GM18861 (cell line): ENCODE measurements around the gene CCNG1.
"Not testable (repeated sequence)": the region's sequence is repeated elsewhere in the genome, so short reads cannot be mapped to it uniquely, and the experiment has no call there.

Experiments used
- ATAC-seq: cut with Tn5 transposase; IDR thresholded peaks from one replicate; pipeline ENCODE4 v1.9.1; 2021; ENCODE audit not compliant: unreplicated experiment

CCNG1 gene

GRCh38 chr5:163440954-163441353 is 3.6 kb downstream of the CCNG1 start:
- no peak for ATAC-seq

DNA sequence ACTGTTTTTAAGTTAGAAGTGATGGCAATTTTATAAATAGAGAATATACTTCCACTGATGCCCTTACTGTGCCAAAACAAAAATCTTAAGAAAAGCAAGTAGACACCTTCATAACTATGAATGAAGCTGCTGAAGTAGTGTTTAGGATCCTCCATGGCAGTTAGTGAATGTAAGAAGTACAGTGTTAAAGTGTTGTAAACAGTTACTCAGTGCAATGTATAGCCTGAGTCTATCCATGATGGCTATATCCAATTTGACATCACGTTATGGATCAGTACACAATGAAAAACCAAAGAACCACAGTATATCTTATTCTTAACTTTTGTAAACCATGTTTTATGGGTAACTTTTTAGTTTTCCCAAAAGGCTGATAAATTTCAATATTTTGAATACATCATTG is 7.1 kb downstream of the CCNG1 start:
- ATAC-seq = no peak

DNA sequence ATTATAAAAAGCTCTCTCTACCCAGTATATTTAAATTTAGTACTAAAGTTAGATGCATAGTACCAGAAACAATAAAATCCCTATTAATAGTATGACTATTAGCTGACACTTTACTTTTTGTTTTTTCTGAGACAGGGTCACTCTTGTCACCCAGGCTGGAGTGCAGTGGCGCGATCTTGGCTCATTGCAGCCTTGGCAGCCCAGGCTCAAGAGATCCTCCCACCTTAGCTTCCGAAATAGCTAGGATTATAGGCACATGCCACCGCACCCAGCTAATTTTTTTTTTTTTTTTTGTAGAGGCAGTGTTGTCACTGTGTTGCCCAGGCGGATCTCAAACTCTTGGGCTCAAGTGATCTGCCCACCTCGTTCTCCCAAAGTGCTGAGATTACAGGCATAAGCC is 8.0 kb downstream of the CCNG1 start:
- ATAC-seq = no peak

- ATAC-seq = no peak
These were observed 9.8 kb downstream of the CCNG1 start for GRCh38 chr5:163447191-163447590.

DNA sequence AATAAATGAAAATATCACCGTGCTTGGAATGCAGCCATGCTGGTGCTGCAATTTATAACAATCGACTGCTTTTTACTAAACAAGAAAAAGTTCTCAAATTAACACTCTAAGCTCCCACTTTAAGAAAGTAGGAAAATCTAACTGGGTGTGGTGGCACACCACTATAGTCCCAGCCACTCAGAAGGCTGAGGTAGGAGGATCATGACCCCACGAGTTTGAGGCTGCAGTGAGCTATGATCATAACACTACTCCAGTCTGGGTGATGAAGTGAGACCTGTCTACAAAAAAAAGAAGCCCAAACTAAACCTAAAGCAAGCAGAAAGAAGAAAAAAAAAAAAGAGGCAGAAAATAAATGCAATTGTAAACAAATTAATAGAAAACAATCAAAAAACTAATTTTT is 10.5 kb downstream of the CCNG1 start:
- ATAC-seq = no peak

DNA sequence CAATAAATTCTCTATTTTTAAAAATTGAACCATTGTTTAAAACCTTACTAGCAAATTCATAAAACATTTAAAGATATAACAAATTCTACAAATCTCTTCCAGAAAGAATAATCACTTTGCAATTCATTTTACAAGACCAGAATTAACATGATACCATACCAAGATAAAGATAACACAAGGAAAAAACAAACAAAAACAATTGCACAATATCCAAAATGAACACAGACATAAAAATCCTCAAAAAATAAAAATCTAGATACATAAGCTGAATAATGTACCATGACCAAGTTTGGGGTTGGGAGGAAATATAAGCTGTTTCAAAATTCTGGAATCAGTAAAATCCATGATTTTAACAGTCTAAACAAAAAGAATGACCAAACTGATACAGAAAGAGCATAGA is 11.1 kb downstream of the CCNG1 start:
- no peak for ATAC-seq

DNA sequence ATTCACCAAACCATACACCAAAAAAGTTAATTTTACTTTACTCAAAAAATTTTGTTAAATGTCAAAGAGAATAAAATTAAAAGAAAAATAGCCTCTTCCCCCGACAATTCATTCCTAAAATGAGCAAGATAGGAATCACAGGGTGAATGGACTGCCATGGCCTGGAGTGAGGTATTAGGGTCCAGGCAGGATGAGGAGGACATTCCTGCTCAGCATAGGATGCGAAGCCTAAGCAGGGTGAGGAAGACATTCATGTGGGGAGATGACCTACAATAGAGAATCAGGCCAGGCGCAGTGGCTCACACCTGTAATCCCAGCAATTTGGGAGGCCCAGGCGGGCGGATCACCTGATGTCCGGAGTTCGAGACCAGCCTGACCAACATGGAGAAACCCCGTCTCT is 14.1 kb downstream of the CCNG1 start:
- ATAC-seq = no peak

DNA sequence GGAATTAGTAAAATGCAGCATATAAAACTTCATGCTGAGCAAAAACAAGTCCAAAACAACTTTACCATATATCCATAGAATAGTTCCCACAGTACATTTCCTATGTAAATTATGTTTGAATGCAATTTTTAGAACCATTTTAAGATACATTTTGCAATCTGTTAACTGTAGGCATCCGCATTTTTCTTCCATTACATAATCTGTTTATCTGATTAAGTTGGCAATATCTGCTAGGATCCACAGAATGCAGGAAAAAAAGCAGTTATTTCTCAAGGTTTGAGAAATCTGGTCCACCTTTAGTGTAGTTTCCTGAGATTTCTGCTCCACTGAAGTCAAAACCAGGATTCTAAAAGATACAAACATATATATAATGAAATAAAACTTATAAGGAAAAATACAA is 16.3 kb downstream of the CCNG1 start:
- no peak for ATAC-seq

DNA sequence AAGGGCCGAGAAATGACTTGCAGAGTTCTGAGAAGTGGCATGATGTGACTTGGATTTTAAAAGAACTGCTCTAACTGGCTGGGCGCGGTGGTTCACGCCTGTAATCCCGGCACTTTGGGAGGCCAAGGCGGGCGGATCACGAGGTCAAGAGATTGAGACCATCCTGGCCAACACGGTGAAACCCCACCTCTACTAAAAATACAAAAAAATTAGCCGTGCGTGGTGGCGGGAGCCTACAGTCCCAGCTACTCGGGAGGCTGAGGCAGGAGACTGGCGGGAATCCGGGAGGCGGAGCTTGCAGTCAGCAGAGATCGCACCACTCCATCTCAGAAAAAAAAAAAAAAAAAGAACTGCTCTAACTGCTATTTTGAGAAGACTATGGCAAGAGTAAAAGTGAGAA is 18.0 kb downstream of the CCNG1 start:
- ATAC-seq = not testable (repeated sequence)

DNA sequence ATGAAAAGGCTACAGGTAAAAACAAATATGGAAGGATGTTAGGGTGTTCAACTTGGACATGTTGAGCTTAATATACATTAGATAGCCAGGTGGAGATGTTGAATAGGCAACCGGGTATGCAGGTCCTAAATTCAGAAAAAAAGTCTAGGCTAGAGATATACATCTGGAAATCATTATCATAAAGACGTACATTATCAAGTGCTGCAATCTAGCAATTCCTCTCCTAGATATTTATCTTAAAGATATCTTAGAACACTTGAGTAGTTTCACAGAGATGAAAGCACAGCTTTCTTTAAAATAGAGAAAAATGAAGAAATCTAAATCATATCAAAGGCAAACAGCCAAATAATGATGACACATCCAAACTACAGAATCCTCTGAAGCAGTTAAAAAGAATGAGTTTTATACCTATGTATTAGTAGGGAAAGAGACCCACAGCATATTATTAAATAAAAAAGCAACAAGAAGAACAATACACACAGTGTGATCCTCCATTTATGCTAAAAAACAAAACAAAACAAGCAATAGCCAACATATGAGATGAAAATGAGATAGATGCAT is 18.7 kb downstream of the CCNG1 start:
- ATAC-seq = no peak

- ATAC-seq = no peak
These were observed 19.4 kb downstream of the CCNG1 start for GRCh38 chr5:163456840-163457239.

DNA sequence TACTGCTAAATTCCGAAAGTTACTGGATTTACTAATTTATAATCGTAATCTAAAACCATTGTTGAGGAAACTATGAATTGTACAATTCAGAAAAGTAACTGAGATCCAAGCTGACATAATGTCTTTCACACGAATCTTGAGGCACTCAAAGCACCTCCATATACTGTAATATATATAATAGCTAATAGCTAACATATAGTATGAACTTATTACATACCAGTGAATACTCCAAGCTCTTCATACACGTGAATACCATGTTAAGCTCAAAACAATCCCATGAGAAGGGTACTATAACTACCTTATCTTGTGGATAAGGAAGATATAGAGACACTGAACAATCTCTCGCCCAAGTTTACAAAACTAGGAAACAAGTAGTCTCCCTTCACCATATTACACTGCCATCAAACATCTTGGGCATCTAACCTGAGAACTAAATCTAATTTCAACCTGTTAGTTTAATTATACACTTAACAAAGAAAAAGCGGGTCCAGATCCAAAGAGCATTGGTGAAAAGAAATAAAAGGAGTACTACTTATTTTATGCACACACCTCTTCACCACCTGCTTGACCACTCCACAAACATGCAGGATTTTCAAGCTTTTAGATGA is 21.5 kb downstream of the CCNG1 start:
- no peak for ATAC-seq

DNA sequence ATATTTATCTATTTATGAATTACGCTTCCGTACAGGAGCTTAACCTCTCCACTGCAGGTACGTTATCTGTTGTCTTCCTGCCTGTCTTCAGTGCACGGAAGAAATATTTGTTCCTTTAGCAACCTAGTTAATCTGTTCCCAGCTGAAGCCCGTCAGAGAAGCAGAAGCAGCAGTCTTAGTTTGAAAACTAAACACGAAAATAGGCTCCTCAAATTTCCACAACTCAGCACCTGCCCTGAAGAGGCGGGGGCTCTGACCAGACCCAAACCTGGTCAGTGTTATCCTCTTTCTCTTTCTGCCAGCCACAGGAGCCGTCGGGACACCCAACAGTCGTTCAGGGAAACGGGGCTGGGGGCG is 22.0 kb downstream of the CCNG1 start:
- ATAC-seq = no peak

DNA sequence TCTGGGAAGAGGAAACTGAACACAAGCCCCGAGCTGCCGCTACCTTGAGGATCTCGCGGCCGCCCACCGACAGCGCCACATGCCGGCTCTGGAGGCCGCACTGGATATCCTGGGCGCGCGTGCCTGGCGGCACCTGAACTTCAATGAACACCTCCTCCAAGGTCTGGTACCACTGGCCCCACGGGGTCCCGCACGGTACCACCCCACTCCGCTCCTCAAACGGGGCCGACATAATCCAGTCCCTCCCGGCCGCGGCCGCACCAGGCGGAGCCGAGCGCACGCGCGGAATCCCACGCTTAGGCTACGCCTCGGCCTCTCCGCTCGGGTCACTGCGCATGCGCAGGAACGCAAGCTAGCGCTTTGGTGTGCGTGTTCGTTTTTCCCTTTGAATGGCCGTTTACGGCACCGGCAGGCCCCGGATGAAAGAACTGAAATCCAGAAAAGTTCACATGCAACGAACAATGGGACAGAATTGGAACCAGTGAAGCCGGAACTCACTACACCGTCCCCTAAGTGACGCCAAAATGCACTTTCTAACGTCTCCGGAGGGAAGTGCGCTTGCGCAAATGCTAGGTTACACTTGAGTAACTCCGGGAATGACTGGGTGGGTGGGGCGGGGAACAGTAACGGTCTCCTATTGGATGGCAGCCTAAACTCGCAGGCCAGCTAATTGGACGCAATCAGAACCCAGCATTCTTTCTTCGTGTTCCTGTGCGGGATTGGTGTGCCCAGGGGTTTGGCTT is 22.6 kb downstream of the CCNG1 start, which contains the start of gene NUDCD2:
TSS of gene NUDCD2 (minus strand) at position 284 of the 743 bp plus-strand sequence. CDS start at position 232, 52 bp downstream.
- peak; percentile 74 for ATAC-seq

DNA sequence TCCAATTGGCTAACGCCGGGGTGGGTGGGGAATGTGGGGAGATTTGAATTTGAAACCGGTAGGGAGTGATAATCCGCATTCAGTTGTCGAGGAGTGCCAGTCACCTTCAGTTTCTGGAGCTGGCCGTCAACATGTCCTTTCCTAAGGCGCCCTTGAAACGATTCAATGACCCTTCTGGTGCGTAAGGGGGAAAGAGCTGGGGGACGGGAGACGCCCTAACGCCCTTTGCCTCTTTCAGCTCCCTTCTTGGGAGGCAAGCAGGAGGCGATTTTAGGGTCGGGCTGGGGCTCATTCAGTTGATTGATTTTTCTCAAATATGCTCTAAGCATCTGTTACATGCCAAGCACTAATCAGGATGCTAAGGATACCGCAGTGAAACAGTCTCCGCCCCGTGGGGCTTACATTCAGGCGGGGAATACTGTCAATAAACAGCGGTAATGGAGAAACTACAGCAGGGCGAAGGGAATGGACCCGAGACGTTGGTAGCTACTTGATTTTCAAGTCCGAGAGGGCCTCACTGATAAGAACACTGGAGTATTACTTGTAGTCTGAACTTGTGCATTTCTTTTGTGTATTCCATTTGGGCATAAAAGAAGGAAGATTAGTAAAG is 23.3 kb downstream of the CCNG1 start, which contains the start of gene HMMR:
TSS of gene HMMR (plus strand) at position 71 of the 610 bp plus-strand sequence. CDS start at position 132, 61 bp downstream.
- no peak for ATAC-seq

DNA sequence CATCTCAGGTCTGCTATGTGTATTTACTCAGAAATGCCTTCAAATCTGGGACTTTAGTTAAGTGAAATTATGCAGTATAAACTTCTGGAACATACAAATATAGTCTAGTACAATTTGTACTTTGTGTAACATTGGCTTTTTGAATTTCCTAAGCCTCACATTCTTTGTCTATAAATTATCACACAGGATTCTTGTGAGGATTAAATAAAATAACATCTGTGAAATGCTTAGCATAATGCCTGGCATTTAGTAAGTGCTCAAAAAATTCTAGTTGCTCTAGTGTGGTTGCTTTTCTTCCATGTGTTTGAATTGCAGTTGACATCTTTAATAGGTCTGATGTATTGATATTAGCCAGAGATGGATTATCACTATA is 25.7 kb downstream of the CCNG1 start:
- ATAC-seq = no peak

DNA sequence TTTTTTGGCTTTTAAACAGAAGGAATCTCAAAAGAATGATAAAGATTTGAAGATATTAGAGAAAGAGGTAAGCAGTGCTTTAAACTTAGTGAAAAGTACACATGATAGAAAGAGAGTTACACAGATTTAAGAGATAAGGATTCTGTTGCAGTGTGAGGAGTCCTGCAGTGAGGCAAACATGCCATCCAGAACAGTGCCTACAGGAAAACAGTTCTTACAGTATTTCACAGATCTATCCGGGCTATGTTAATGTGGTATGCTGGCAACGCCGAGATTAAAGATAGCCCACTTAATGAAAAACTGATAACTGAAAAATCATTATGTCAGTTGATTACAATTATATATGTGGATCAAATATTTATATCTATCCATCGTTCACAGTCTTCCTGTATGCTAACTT is 30.3 kb downstream of the CCNG1 start:
- ATAC-seq = no peak

DNA sequence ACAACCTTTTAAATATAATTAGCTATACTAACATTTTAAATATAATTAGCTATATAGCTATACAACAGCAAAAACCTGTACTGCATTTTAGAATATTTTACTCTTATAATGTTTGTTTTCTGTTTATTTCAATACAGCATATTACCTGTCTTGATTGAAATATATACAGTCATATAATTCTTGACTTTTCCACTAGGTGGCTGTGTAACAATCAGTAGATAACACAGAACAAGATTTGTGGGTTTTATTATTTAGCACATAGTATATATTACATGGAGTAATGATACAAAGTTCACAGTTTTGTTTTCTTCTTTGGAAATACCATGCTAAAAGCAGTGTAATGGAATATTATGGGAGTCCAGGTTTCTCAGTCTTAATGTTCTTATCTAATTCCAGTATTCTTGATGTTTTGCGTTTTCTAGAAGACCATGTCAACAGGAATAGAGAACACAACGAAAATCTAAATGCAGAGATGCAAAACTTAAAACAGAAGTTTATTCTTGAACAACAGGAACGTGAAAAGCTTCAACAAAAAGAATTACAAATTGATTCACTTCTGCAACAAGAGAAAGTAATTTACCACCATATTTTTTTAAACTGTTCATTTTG is 36.3 kb downstream of the CCNG1 start:
- ATAC-seq = peak; percentile 78

DNA sequence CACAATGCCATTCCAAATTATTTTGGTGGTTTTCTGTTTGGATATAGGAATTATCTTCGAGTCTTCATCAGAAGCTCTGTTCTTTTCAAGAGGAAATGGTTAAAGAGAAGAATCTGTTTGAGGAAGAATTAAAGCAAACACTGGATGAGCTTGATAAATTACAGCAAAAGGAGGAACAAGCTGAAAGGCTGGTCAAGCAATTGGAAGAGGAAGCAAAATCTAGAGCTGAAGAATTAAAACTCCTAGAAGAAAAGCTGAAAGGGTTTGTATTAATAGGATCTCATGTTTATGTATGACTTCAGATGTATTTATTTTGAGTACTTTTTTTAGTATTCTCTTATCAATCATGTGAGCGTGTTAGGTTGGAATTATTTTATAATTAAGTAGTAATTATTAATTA is 38.0 kb downstream of the CCNG1 start:
- no peak for ATAC-seq

- no peak for ATAC-seq
These were observed 41.0 kb downstream of the CCNG1 start for GRCh38 chr5:163478126-163478981.

- ATAC-seq = no peak
These were observed 41.5 kb downstream of the CCNG1 start for GRCh38 chr5:163478982-163479271.
